ENCODE measurements around the gene IRF2BPL. TPM values are rescaled to one million over a fixed set of nuclear protein-coding genes. Genes with fewer than 3 reads are reported as not detected.

The IRF2BPL gene
- total RNA-seq, 1 donor from 2014 or later: 51.9 TPM

GRCh38 chr14:76993752-76994151, 34.8 kb downstream of the IRF2BPL start:
- DNase-seq (ENCODE audit: low spot score): no peak

GRCh38 chr14:76990084-76990483, 38.4 kb downstream of the IRF2BPL start:
- no peak for DNase-seq (ENCODE audit: low spot score)

GRCh38 chr14:76987956-76988520, 40.5 kb downstream of the IRF2BPL start:
- DNase-seq (ENCODE audit: low spot score): no peak

DNA sequence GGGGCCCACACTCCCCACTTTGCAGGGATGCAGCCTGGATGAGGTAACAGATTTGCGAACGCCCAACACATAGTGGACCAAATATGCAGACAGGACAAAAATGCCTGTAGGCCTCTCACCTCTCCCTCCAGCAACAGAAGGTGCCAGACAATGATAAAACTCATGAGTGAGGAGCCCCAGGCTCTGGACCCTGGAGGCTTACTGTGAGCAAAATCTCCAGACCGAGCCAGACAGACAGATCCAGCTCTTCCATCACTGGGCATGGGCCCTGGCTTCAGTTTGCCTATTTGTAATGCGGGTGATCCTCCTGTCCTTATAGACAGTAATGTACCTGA, 42.3 kb downstream of the IRF2BPL start:
- DNase-seq (ENCODE audit: low spot score): no peak

- DNase-seq (ENCODE audit: low spot score): no peak
These were observed 42.8 kb downstream of the IRF2BPL start for GRCh38 chr14:76985540-76986230.

GRCh38 chr14:76984787-76985375, 43.6 kb downstream of the IRF2BPL start:
- DNase-seq (ENCODE audit: low spot score): no peak

GRCh38 chr14:76984297-76984696, 44.2 kb downstream of the IRF2BPL start:
- no peak for DNase-seq (ENCODE audit: low spot score)

GRCh38 chr14:76981670-76982069, 46.8 kb downstream of the IRF2BPL start:
- no peak for DNase-seq (ENCODE audit: low spot score)

GRCh38 chr14:76977793-76978720, 50.5 kb downstream of the IRF2BPL start:
- no peak for DNase-seq (ENCODE audit: low spot score)

DNA sequence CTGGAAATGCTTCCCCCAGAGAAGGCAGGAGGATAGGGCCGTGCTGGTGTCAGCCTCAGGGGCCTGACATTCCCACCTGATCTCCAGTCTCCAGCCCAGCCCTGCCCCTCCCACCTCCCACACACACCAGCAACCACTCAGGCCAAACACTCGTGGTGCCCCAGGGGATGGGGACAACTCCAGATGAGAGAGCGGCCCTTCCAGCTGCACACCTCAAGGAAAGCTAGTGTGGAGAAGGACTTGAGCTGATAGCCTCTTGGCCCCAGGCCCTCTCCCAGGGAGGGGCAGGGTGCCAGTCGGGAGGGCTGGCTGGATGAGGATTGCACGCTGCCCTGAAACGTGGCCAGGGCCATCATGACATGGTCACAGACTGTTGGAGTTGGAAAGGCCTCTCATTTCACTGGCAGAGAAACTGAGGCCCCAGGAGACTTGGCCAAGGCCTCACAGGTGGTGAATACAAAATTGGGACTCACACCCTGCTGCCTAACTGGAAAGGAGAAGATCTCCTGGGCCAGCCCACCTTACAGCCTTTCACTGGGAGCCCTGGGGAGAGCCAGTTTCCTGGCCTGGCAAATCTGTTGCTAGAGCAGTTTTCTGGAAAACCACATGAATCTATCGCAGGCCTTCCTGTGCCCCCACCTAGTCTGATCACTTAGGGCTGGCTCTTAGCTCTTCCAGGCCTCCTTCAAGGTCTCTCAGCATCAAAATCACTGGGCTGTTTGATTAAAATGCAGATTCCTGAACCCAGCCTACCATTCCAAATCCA, 52.1 kb downstream of the IRF2BPL start:
- no peak for DNase-seq (ENCODE audit: low spot score)

- no peak for DNase-seq (ENCODE audit: low spot score)
These were observed 52.7 kb downstream of the IRF2BPL start for GRCh38 chr14:76975812-76976211.

DNA sequence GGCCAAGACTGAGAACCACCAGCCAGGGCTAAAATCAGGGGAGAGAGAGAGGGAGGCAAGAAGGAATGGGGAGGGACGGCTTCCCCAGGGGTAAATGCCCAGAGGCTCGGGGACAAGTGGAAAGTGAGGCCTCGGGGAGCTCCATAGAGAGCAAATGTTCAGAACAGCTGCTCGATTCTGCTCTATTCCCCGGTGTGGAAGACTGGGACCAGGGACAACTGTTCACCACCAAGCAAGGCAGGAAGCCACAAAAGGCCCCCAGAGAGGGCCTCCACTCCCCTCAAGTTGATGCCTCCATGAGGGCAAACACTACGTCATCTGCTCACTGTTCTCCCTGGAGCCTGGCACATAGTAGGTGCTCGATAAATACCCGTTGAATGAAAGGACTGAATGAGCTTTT, 53.5 kb downstream of the IRF2BPL start:
- no peak for DNase-seq (ENCODE audit: low spot score)

Other genes starting within 250 kb of the IRF2BPL start
- 21.9 TPM for gene ANGEL1, start 215.8 kb downstream of the IRF2BPL start, total RNA-seq
- not detected for gene LRRC74A, start 202.3 kb downstream of the IRF2BPL start, total RNA-seq
- 23.1 TPM for gene CIPC, start 69.5 kb upstream of the IRF2BPL start, total RNA-seq
- gene ZDHHC22, start 113.1 kb upstream of the IRF2BPL start, total RNA-seq: not detected
- 0.51 TPM for gene TMEM63C, start 153.1 kb upstream of the IRF2BPL start, total RNA-seq
- gene NGB, start 242.5 kb upstream of the IRF2BPL start, total RNA-seq: not detected